Fibroblast of villous mesenchyme (primary cell): ENCODE data around the gene ZFHX3. TPM values are rescaled to one million over a fixed set of nuclear protein-coding genes. Genes with fewer than 3 reads are reported as not detected.

Experiments used
- DNase-seq: peaks from one replicate; pipeline ENCODE4 v3.0.0-alpha.2; 2010; ENCODE audit warnings: low read depth
- H3K4me3 ChIP-seq: 2 replicates; pipeline ENCODE4 v1.5.1; 2011; ENCODE audit warnings: low read depth, mild to moderate bottlenecking, low read length
- CTCF ChIP-seq: IDR thresholded peaks from 2 replicates; pipeline ENCODE4 v1.5.1; 2012; ENCODE audit warnings: low read depth, mild to moderate bottlenecking, low read length; ENCODE audit not compliant: insufficient read depth
- total RNA-seq: library from RNA; depleted of rRNA; stranded (reverse); fragments of >200 nt; gene quantifications from 2 replicates; pipeline ENCODE4 v1.2.3, GENCODE V29; 2012

Gene ZFHX3
- total RNA-seq, 1 donor = 3.9 TPM

DNA sequence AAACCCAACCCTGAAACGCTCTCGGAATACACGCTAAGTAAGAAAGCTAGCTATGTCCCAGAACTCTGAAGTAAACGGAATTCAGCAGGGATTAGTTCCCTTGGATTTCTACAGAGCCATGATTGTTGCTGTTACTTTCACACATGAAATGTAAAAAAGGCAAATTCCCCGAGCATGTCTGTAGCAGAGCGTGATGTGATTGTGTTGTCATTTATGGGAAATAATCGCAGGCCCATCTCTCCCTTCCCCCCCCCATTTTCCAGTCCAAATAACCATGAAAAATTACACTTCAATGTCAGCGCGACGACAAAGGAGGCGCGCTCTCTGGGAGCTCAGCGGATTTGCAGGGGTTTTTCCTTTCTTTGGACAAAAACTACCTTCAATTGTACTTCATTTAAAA lies 209.0 kb downstream of the ZFHX3 start:
- DNase-seq = no peak
- TF ChIP-seq CTCF = no peak
- no peak overlapping the region for H3K4me3 ChIP-seq

- peak; percentile 3 for TF ChIP-seq CTCF
Measured at GRCh38 chr16:72838586-72838910, 209.4 kb downstream of the ZFHX3 start.

GRCh38 chr16:72837846-72838585 lies 209.9 kb downstream of the ZFHX3 start:
- no peak for TF ChIP-seq CTCF
- no peak for DNase-seq

More at GRCh38 chr16:72838586-72838910, 209.4 kb downstream of the ZFHX3 start:
- no peak overlapping the region for H3K4me3 ChIP-seq
- DNase-seq = no peak

DNA sequence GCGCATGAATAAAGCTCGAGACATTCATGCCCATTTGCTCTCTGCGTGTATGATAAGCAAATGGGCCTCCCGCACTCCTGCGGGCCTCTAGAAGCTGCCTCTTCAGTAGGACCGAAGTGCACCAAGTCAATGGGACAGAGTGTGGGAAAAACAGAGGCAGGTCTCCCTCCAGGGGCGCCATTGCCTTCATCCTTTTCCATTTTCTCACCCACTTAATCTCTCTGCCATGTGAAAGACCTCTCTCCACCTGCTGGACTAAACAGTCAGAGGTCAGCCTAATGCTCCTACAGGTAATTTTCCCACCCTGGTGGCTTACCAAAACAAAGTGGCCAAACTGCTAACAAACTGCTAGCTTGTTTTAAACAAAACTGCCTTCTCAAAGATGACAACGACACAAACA lies 210.9 kb downstream of the ZFHX3 start:
- no peak overlapping the region for H3K4me3 ChIP-seq
- no peak for DNase-seq
- no peak for TF ChIP-seq CTCF

More at GRCh38 chr16:72837846-72838585, 209.9 kb downstream of the ZFHX3 start:
- H3K4me3 ChIP-seq = no peak overlapping the region

DNA sequence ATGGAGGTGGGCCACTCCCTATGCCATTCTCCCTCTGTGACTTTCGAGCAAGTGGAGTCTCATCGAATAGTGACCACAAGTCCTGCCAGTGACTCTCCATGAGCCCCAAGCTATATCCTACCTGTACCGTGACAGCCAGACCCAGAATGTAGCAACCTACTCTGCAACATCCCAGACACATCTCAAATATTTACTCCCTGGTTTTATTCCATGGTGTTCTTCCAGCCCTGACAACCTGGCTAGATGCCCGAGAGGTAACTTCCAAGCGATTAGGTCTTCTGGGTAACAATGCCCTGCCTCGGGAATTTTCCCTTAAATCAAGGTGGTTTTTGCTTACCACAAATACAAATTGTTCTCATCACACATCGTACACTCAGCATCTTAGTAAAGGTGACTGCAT lies 211.7 kb downstream of the ZFHX3 start:
- TF ChIP-seq CTCF = no peak
- DNase-seq = no peak
- H3K4me3 ChIP-seq = no peak overlapping the region

GRCh38 chr16:72835086-72835485 lies 212.8 kb downstream of the ZFHX3 start:
- DNase-seq = no peak
- no peak for TF ChIP-seq CTCF
- no peak overlapping the region for H3K4me3 ChIP-seq

DNA sequence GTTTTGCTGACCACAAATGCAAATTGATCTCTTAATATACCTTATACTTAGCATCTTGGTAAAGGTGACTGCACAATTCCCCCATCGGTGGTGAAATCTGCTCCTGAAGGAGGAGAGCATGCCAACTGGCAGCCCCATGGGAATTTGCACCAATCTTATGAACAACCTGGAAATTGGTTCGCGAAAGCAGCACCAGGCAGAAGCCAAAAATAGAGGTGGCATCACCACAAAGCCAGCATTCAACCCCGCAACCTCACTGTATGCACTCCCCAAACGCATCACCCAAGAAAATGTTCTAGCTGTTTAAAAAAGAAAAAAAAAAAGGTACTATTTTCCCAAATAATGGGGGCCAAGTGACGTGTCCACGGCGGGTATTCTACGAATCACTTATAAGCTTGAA lies 213.4 kb downstream of the ZFHX3 start:
- no peak overlapping the region for H3K4me3 ChIP-seq
- no peak for DNase-seq
- no peak for TF ChIP-seq CTCF
